ENCODE results near the gene MDFI. TPM values are rescaled to one million over a fixed set of nuclear protein-coding genes. Genes with fewer than 3 reads are reported as not detected.

Gene MDFI
- total RNA-seq, 1 donor from 2014 or later, result 29.5 TPM

- no peak overlapping the region for H3K4me3 Mint-ChIP-seq
- Histone ChIP-seq H3K27me3 (no peaks in the 10 kb centered on the region), H3K4me2 (no peak overlapping the region), H3K79me2 (ENCODE audit: low read depth) (no peaks in the 10 kb centered on the region), H3K36me3 (no peaks in the 10 kb centered on the region), H3K9me3 (ENCODE audit: low read depth) (no peaks in the 10 kb centered on the region), H3K4me1 (peaks cover 11% of the 10 kb centered on the region), H3K27ac (no peak overlapping the region), H2AFZ (replicated peaks) (no peak overlapping the region), H3K4me3 (no peak overlapping the region), H3K9ac (no peak overlapping the region), H3F3A (ENCODE audit: low read depth) (no peaks in the 10 kb centered on the region), H4K20me1 (ENCODE audit: low read depth) (no peaks in the 10 kb centered on the region)
- peak; percentile 52 for DNase-seq (ENCODE audit: low spot score)
- H3K27ac Mint-ChIP-seq, result no peak overlapping the region
- no peaks in the 10 kb centered on the region for H3K4me1 Mint-ChIP-seq
- H3K36me3 Mint-ChIP-seq, result no peaks in the 10 kb centered on the region
- no peak for TF ChIP-seq EZH2phosphoT487 (IDR thresholded peaks at IDR 0.05)
- peaks cover 3% of the 10 kb centered on the region for H3K9me3 Mint-ChIP-seq
- H3K27me3 Mint-ChIP-seq (ENCODE audit: insufficient read depth, low read depth), result peaks cover 10% of the 10 kb centered on the region
Observed at GRCh38 chr6:41663568-41663967, 25.3 kb downstream of the MDFI start.

- Mint-ChIP-seq H3K4me1 (no peaks in the 10 kb centered on the region), H3K4me3 (no peak overlapping the region), H3K27me3 (ENCODE audit: insufficient read depth, low read depth) (peaks cover 8% of the 10 kb centered on the region), H3K27ac (no peak overlapping the region), H3K36me3 (no peaks in the 10 kb centered on the region), H3K9me3 (peaks cover 7% of the 10 kb centered on the region)
- Histone ChIP-seq H3K4me1 (peaks cover 11% of the 10 kb centered on the region), H3K27ac (no peak overlapping the region), H2AFZ (replicated peaks) (no peak overlapping the region), H3K27me3 (no peaks in the 10 kb centered on the region), H3K4me2 (no peak overlapping the region), H3K9me3 (ENCODE audit: low read depth) (no peaks in the 10 kb centered on the region), H3K9ac (no peak overlapping the region), H3K79me2 (ENCODE audit: low read depth) (no peaks in the 10 kb centered on the region), H3K4me3 (no peak overlapping the region), H3F3A (ENCODE audit: low read depth) (no peaks in the 10 kb centered on the region), H4K20me1 (ENCODE audit: low read depth) (no peaks in the 10 kb centered on the region), H3K36me3 (no peaks in the 10 kb centered on the region)
- TF ChIP-seq CTCF (IDR thresholded peaks at IDR 0.05) (no peak), EZH2 (IDR thresholded peaks at IDR 0.05) (no peak), EZH2phosphoT487 (IDR thresholded peaks at IDR 0.05) (no peak)
- no peak for DNase-seq (ENCODE audit: low spot score)
Observed at GRCh38 chr6:41664271-41664670, 26.0 kb downstream of the MDFI start.

- H3F3A ChIP-seq (ENCODE audit: low read depth), result no peaks in the 10 kb centered on the region
- H3K4me3 Mint-ChIP-seq, result no peak overlapping the region
- peaks cover 5% of the 10 kb centered on the region for H3K4me1 Mint-ChIP-seq
- no peak overlapping the region for H2AFZ ChIP-seq (replicated peaks)
- no peaks in the 10 kb centered on the region for H4K20me1 ChIP-seq (ENCODE audit: low read depth)
- peaks cover 11% of the 10 kb centered on the region for H3K4me1 ChIP-seq
- H3K4me3 ChIP-seq, result no peak overlapping the region
- peaks cover 10% of the 10 kb centered on the region for H3K9me3 Mint-ChIP-seq
- no peaks in the 10 kb centered on the region for H3K27me3 ChIP-seq
- H3K36me3 Mint-ChIP-seq, result no peaks in the 10 kb centered on the region
- no peak for DNase-seq (ENCODE audit: low spot score)
- no peak overlapping the region for H3K27ac Mint-ChIP-seq
- no peaks in the 10 kb centered on the region for H3K9me3 ChIP-seq (ENCODE audit: low read depth)
- no peaks in the 10 kb centered on the region for H3K36me3 ChIP-seq
- no peak overlapping the region for H3K27ac ChIP-seq
- H3K4me2 ChIP-seq, result no peak overlapping the region
- H3K9ac ChIP-seq, result no peak overlapping the region
- H3K79me2 ChIP-seq (ENCODE audit: low read depth), result no peaks in the 10 kb centered on the region
- H3K27me3 Mint-ChIP-seq (ENCODE audit: insufficient read depth, low read depth), result peaks cover 12% of the 10 kb centered on the region
- TF ChIP-seq CTCF (IDR thresholded peaks at IDR 0.05) (no peak), EZH2 (IDR thresholded peaks at IDR 0.05) (no peak), EZH2phosphoT487 (IDR thresholded peaks at IDR 0.05) (no peak)
Observed at GRCh38 chr6:41667195-41667594, 28.9 kb downstream of the MDFI start.

GRCh38 chr6:41668968-41669367, 30.7 kb downstream of the MDFI start:
- TF ChIP-seq EZH2phosphoT487 (IDR thresholded peaks at IDR 0.05), result no peak
- no peak for TF ChIP-seq EZH2 (IDR thresholded peaks at IDR 0.05)
- TF ChIP-seq CTCF (IDR thresholded peaks at IDR 0.05), result no peak
- DNase-seq (ENCODE audit: low spot score), result no peak
- Histone ChIP-seq H3K27ac (no peak overlapping the region), H3K4me1 (peaks cover 15% of the 10 kb centered on the region), H3K9ac (no peak overlapping the region), H3K4me3 (no peak overlapping the region), H3K9me3 (ENCODE audit: low read depth) (no peaks in the 10 kb centered on the region), H3K4me2 (no peak overlapping the region), H3K27me3 (no peaks in the 10 kb centered on the region), H3K36me3 (no peaks in the 10 kb centered on the region), H4K20me1 (ENCODE audit: low read depth) (no peaks in the 10 kb centered on the region), H3F3A (ENCODE audit: low read depth) (no peaks in the 10 kb centered on the region), H2AFZ (replicated peaks) (no peak overlapping the region), H3K79me2 (ENCODE audit: low read depth) (no peaks in the 10 kb centered on the region)
- Mint-ChIP-seq H3K4me1 (peaks cover 12% of the 10 kb centered on the region), H3K9me3 (peaks cover 10% of the 10 kb centered on the region), H3K4me3 (no peak overlapping the region), H3K27me3 (ENCODE audit: insufficient read depth, low read depth) (peaks cover 9% of the 10 kb centered on the region), H3K27ac (no peak overlapping the region), H3K36me3 (no peaks in the 10 kb centered on the region)

Measured in neural progenitor cell (in vitro differentiated cells).